SW480 (cell line): Measurements from ENCODE around the gene KCNAB1.
A peak's percentile ranks its signal among the peaks of the same experiment; 100 is the strongest.

Source experiments
- DNase-seq: peaks from one replicate; pipeline ENCODE4 v3.0.0-alpha.2; 2016; ENCODE audit warnings: low spot score

KCNAB1 gene

GRCh38 chr3:156413293-156413892, 293.0 kb downstream of the KCNAB1 start:
- DNase-seq = no peak

DNA sequence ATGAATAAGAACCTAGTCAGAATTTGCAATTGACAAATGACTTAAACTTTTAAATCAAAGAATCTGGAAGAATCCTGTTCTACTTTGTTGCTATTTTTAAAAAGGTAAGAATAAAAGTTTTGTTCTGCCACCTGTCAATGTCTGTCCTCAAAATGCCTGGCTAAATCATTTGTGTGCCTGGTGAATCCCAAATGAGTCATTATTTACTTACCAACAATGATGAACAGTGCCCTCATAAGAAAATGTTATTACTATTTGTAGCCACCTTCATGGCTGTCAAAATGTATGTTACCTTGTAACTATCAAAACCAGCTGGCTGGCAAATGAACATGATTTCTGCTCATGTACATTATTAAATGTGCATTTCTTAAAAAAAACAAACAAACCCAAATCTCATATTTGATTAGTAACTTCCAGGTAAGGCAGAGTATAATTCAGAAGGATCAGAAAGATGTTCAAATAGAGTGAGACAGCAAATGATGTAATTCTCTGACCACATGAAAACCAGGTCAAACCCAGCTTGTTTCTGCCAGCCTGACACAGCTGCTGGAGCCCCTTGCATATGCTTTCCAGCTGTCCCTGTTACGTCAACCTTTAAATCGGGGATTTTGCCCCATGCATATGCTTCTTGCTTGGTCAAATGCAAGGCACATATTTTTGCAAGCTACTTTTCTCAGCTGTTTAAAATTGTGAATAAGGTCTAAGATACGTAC, 296.6 kb downstream of the KCNAB1 start:
- DNase-seq = peak; percentile 65

GRCh38 chr3:156417559-156418132, 297.3 kb downstream of the KCNAB1 start:
- DNase-seq = no peak

DNA sequence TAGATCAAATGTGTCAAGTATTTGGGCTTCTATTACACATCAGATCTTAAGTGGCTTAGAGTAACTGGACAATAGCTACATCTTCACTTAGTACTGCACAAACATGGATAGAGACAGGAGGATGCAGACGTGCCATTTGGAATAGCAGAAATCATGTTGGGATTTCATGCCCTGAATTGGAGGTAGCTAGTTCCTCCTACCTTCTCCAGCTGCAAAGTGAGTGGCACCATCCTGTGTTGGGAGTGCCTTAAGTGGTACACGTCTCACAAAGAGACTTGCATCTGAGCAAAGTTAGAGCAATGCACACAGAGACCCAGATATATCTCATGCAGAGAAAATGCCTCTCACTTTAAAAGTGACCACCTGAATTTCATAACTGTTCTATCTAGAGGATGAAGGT, 298.1 kb downstream of the KCNAB1 start:
- DNase-seq = no peak

GRCh38 chr3:156421534-156421933, 301.2 kb downstream of the KCNAB1 start:
- DNase-seq = no peak

DNA sequence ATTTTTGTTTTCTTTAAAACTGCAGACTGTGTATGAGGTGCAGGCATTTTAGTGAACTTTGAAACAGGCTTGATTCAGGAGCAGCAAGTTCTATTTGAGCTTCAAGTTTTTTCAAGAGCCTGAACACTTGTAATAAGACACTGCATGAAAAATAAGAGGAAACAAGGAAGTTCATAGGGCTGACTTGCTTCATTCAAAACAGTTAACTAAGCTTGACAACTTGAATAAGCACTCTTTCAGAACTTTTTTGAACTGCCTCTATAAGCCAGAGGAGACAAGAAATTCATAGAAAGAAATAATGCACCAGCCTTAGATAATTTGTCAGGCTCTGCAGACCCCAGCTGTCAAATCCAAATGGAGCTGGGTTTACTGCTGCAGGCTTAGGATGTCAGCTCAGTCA, 304.4 kb downstream of the KCNAB1 start:
- no peak for DNase-seq

GRCh38 chr3:156425651-156426050, 305.3 kb downstream of the KCNAB1 start:
- no peak for DNase-seq

- no peak for DNase-seq
Measured at GRCh38 chr3:156429125-156429524, 308.7 kb downstream of the KCNAB1 start.

DNA sequence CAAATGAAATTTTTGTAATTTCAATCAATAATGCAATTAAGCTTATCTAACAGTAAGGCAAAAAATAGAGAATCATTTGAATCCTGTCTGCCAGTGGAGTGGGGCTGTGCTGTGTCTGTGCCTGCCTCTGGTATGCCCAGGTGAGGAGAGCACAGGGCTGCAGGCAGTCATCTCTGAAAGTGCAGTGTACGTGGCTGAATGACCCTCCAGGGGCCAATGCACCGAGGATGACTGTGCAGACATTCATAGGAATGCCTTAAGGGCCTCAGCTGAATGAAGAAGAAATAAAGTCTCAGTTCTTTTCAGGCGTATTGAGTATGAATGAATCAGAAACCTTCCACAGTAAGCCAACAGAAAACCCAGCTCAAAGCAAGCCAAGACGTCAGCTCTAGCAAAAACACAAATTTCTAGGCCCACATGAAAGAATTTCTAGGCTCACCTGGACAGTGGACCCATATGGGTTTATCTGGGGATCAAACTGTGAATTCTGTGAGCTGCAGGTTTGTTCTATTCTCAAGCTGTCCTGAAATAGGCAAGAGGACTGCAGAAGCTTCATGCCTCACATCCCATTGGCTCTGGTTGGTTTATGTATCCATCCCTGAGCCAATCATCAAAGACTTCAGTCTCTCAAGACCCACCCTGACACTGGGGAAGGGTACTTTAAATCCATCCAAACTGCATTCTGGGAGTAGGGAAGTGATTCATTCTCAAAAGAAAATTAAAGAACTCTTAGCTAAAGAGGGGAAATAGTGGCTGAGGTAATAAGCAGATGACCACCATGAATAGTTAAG, 311.2 kb downstream of the KCNAB1 start:
- no peak for DNase-seq

GRCh38 chr3:156432563-156432962, 312.2 kb downstream of the KCNAB1 start:
- DNase-seq = no peak

GRCh38 chr3:156433138-156433537, 312.8 kb downstream of the KCNAB1 start:
- no peak for DNase-seq

GRCh38 chr3:156433910-156434309, 313.5 kb downstream of the KCNAB1 start:
- no peak for DNase-seq

DNA sequence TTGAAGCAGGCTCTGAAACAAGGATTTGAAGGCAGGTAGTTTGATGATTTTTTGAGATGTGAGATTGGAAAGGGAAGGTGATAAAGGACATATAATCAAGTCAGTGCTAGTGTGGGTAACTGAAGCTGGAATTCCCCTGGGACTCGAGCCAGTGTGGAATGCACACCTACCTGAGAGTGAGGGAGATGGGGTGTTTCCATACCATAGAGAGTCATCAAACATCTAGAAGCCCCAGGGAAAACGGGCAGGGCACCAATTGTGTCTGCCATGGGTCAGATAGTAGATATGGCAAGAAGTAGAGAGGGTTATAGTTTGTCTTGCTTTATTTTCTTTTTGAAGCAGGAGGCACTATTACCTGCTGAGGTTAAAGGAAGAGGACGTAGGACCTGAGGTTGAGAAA, 314.5 kb downstream of the KCNAB1 start:
- no peak for DNase-seq

DNA sequence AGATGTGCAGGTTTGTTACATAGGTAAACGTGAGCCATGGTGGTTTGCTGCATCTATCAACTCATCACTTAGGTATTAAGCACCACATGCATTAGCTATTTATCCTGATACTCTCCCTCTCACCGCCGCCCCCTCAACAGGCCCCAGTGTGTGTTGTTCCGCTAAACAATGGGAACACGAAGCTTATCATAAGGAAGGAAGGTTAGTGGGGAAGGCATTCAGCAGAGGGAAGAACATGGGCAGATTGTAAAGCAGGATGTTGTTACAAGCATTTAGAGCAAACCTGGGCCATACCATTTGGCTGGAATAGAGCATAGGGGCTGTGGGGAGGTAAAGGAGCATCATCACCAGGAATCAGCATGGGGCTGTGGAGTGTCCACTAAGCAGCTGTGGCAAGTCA, 322.7 kb downstream of the KCNAB1 start:
- no peak for DNase-seq

DNA sequence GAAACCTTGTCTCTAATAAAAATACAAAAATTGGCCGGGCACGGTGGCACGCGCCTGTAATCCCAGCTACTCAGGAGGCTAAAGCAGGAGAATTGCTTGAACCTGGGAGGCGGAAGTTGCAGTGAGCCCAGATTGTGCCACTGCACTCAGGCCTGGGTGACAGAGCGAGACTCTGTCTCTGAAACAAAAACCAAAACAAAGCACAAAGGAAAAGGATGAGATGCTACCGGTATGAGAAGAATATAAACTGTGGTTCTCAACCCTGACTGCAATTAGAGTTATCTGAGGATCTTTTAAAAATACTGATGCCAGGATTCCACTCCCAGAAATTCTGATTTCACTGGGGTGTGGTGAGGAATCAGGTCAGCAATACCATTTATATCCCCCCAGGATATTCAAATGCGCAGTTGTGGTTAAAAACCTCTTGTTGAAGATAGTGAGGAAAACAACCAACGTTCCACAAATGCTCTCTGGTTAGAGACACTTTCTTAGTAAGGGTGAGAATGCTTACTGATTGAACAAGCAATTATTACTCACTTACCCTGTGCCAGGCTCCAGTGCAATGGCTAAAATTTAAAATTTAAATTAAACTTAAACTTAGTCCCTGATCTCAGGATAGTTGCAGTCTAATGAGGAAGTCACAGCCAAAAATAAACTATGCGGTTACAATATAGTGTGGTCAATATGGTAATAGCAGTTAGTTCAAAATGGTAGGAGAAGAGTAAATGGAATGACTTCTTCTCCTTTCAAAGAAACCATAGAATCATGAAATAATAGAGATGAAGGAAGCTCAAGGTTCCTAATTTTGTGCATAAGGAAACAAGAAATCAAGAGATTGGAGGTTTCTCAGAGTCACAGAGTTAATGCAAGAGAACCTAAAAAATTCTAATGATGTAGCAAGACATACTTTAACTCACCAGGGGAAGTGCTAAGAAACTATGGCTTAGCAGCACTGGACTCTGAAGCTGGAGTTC, 325.0 kb downstream of the KCNAB1 start:
- DNase-seq = no peak

DNA sequence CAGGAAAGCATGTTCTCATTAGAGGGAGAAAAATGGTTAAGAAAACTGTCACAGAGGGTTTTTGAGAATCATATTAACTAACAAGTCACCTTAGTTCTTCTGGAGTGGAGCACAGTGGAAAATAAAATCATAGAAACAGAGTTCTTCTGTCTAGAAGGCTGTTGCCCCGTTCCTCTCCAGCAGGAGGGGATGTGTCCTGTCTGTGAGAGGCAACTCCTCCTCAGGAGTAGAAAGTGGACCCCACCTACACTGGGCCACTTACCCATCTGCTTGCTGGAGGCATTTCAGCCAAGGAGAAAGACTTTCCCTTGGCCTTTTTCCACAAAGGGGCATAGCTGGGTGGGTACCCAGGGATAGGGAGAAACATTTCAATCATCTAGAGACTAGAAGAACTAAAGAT, 327.9 kb downstream of the KCNAB1 start:
- peak; percentile 13 for DNase-seq

DNA sequence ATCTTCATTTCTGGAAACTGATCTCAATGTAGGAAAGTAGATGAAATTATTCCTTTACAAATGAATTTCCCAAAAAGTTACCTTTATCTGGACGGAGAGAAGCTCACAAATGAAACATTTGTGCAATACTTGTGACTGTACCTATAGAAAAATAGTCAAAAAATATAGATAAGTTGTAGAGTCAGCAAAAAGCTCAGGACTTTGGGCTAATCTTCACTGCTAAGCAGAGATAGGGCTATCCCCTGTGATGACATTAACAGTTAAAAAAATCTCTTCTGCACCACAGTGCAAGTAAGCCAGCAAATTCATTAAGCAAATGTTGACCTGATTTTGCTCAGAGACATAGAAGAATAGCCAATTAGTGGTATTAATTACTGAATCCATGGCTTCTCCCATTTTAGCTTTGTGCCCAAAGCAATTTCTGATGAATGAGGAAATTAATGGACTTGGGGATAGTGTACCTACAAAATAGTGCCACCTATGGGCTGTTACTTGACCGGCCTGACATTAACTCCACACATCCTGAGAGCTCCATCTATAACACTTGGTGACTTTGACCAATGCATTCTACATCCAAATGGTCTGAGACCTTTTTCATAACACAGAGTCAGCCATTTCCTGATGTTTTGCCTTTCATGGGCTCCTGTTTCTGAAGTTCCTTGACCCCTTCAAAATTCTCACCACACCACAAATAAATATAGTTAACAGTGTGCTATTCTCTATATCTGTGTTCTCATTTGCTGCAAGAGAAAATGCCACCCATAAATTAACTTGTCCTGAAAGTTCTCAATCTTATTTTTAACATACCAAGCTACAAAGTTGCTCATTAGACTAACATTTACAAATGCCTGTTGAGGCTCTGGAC, 329.6 kb downstream of the KCNAB1 start:
- peak; percentile 64 for DNase-seq

- no peak for DNase-seq
Measured at GRCh38 chr3:156455839-156456238, 335.5 kb downstream of the KCNAB1 start.

DNA sequence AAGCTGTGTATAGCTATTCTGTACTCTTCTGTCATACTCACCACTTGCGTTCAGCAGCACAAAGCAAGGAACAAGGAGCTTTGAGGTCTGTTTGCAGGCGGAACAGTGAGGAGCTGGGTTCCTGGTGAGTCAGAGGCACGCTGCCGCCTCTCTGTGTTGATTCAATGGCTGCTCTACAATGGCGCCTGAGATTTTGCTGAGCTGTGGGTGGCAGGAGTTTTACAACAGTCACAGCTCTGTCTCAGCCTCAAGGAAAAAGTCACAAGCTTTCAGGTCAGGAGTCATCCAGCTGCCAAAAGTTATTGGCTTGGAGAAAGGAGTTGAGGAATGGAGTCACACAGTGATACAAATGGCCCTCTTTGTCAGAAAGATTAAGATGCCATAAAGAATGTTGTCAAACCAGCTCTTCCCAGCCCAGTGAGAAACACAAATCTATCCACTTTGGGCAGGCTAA, 336.4 kb downstream of the KCNAB1 start:
- no peak for DNase-seq

GRCh38 chr3:156459434-156459833, 339.1 kb downstream of the KCNAB1 start:
- no peak for DNase-seq

DNA sequence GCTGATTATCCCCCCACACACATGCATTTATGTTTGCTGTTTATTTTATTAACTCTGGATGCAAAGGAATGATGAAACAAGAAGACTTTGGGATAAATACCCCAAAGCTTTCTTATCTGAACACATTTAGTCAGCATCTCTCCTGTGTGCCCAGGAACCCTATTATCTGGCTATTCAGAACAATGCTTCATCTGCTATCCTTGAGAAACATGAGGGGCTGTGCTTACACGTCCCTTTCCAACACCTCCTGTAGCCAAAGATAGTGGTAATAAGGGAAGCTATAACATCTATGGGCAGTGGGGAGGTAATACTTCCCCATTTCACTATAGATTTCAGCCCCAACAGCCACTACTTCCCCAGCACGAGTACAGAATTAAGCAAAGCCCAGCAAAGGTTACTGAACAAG, 339.8 kb downstream of the KCNAB1 start:
- no peak for DNase-seq
